HUES64 (cell line): ENCODE data around the gene KRTAP10-11.
"Not testable (repeated sequence)": the region's sequence is repeated elsewhere in the genome, so short reads cannot be mapped to it uniquely, and the experiment has no call there.

Source experiments
- H3K27ac ChIP-seq: 2 replicates; pipeline ENCODE4 v1.7.0; 2013; ENCODE audit warnings: low read depth, low read length, inconsistent platforms
- H3K27me3 ChIP-seq: 2 replicates; pipeline ENCODE4 v1.6.1; 2013; ENCODE audit warnings: mild to moderate bottlenecking, low read length; ENCODE audit not compliant: insufficient read depth
- H3K36me3 ChIP-seq: 2 replicates; pipeline ENCODE4 v1.6.1; 2013; ENCODE audit warnings: mild to moderate bottlenecking, low read length; ENCODE audit not compliant: insufficient read depth
- H3K4me1 ChIP-seq: 2 replicates; pipeline ENCODE4 v1.6.1; 2013; ENCODE audit warnings: mild to moderate bottlenecking, low read length, moderate library complexity; ENCODE audit not compliant: insufficient read depth
- H3K4me3 ChIP-seq: 2 replicates; pipeline ENCODE4 v1.5.1; 2013; ENCODE audit warnings: mild to moderate bottlenecking, low read length, moderate library complexity
- H3K9ac ChIP-seq: 2 replicates; pipeline ENCODE4 v1.6.1; 2013; ENCODE audit warnings: mild to moderate bottlenecking, low read depth, low read length
- H3K9me3 ChIP-seq: 2 replicates; pipeline ENCODE4 v1.6.1; 2013; ENCODE audit warnings: low read depth, low read length; ENCODE audit not compliant: insufficient read depth
- WGBS: fragments of 150-250, 120-280 bp; methylation state at CpG from one replicate; pipeline ENCODE4 v1.1.7; 2013; ENCODE audit warnings: missing lambda C conversion rate; 5-methylcytosine and 5-hydroxymethylcytosine counted together

Gene KRTAP10-11

DNA sequence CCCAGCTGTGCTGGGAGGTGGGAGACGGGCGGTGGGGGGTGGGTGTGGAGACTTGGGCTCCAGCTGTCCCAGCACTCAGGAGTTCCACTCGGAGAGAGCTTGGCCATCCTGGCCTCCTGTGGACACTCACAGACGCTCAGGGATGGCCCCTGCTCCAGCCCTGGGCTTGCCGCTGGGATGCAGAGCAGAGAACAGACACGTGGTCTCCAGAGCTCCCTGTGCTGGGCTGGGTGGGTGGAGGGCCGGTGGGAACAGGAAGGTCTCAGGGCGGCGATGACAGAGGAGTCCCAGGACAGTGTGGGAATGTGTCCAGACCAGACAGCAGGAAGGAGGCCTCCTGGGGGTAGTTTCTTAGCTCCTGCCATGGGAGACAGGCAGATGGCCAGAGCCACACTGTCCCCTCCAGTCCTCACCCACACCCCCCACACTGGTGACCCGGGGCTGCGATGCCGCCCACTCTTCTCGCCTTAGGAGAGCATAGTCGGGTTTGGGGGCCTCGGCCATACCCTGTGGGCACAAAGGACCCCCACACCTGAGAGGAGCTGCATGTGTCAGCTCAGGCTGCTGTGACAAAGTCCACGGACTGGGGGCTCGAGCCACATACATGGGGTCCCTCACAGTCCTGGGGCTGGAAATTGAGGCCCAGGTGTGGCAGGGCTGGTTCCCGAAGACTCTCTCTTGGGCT, 17.4 kb upstream of the KRTAP10-11 start:
- Histone ChIP-seq H3K27ac (no peak overlapping the region), H3K9me3 (peaks cover 22% of the 10 kb centered on the region), H3K27me3 (no peaks in the 10 kb centered on the region), H3K9ac (no peak overlapping the region), H3K4me3 (no peak overlapping the region), H3K36me3 (no peaks in the 10 kb centered on the region), H3K4me1 (no peaks in the 10 kb centered on the region)
- 91% methylated on average over 18 of the region's 18 CpGs for WGBS

DNA sequence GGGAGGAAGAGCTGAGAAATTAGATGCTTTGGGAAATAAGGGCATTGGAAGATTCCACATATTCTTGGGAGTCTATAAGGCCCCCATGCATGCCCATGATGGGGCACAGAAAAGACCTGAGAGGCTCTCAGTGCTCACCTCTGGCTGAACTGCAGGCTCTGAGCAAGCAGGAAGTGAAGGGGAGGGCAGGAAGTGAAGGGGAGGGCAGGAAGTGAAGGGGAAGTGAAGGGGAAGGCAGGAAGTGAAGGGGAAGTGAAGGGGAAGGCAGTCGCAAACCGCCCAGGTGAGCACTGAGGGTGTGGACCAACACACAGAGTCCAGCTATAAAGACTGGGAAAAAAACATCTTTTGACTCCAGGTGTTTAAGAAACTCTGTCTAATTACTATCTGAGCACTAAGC, 15.8 kb upstream of the KRTAP10-11 start:
- WGBS, result 92% methylated on average over 2 of the region's 2 CpGs
- H3K27me3 ChIP-seq, result no peaks in the 10 kb centered on the region
- no peak overlapping the region for H3K9ac ChIP-seq
- no peaks in the 10 kb centered on the region for H3K36me3 ChIP-seq
- 0 out of 2 replicates have a peak, but pooled peaks cover 8% of the 10 kb centered on the region for H3K9me3 ChIP-seq
- H3K4me1 ChIP-seq, result no peaks in the 10 kb centered on the region
- H3K4me3 ChIP-seq, result no peak overlapping the region
- H3K27ac ChIP-seq, result no peak overlapping the region

DNA sequence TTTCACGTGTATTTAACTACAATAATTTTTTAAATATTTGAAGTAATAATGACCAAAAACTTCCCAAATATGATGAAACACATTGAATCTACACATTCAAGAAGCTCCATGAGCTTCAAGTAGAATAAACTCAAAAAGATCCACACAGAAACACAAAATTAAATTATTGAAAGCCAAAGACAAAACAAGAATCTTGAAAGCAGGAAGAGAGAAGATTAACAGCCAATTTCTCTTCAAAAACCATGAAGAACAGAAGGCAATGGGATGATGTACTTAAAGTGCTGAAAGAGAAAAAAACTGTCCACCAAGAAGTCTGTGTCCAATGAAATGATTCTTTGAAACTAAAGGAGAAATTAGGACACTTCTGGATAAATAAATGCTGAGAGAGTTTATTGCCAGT, 14.1 kb upstream of the KRTAP10-11 start:
- H3K27me3 ChIP-seq, result no peaks in the 10 kb centered on the region
- 0 out of 2 replicates have a peak, but pooled peaks cover 8% of the 10 kb centered on the region for H3K9me3 ChIP-seq
- no peak overlapping the region for H3K9ac ChIP-seq
- no peaks in the 10 kb centered on the region for H3K4me1 ChIP-seq
- no peaks in the 10 kb centered on the region for H3K36me3 ChIP-seq
- WGBS, result no CpG with 5 or more reads among the region's 1 CpG
- H3K27ac ChIP-seq, result no peak overlapping the region
- H3K4me3 ChIP-seq, result no peak overlapping the region

DNA sequence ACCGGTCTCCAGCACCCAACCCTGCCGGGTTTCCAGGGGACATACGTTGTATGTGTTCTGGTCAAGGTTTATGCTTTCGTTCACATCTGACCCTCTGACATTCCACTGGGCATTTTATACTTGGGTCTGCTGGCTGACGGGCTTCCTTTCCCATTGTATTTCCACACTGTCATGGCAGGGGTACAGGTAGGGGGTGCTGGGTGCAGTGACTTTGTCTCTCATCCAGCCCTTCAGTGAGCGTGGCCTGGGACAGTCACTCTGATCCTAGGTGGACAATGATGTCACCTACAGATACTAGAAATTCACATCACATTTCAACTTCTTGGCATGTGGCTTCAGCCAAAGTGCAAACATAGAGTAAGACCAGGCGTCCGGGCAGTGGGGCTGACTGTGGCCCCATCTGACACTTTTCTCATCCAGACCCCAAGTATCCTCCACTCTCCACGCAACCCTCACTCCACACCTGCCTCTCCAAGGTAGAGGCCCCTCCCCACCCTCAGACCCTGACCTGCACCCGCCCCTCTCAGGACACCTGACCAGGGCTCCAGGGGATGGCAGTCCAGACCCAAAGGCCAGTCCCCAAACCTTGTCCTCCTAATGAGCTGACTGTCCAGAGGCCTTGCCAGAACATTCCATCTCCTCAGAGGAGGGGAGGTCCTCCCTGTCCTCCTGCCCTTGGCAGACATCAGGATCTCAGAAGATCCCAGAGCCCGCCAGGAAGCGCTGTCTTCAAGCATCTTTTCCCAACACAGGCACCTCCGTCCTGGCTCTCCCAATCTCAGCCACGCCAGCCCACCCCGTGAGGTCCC, 9.8 kb upstream of the KRTAP10-11 start:
- Histone ChIP-seq H3K9me3 (0 out of 2 replicates have a peak, but pooled peaks cover 8% of the 10 kb centered on the region), H3K9ac (no peak overlapping the region), H3K4me3 (no peak overlapping the region), H3K4me1 (no peaks in the 10 kb centered on the region), H3K36me3 (no peaks in the 10 kb centered on the region), H3K27me3 (no peaks in the 10 kb centered on the region), H3K27ac (no peak overlapping the region)
- WGBS, result 90% methylated on average over 15 of the region's 15 CpGs

DNA sequence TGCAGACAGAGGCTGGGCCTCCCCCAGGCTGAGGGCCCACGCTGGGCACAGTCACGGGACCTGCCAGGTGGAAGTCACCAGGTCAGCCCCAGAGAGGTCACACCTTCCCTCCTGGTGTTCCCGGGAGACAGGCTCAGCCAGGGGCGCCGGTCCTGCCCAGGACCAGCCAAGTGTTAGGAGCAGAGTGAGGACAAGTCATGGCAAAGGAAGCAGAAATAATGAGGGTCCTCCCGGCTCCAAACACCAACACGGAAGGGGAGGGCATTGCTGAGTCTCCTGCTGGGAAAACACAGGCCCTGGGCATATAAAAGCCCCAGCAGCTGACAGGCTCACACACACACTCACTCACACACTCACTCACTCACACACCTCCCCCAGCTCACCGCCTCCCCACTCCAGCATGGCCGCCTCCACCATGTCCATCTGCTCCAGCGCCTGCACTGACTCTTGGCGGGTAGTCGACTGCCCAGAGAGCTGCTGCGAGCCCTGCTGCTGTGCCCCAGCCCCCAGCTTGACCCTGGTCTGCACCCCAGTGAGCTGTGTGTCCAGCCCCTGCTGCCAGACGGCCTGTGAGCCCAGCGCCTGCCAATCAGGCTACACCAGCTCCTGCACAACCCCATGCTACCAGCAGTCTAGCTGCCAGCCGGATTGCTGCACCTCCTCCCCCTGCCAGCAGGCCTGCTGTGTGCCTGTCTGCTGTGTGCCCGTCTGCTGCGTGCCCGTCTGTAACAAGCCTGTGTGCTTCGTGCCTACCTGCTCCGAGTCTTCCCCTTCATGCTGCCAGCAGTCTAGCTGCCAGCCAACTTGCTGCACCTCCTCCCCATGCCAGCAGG, 9.0 kb upstream of the KRTAP10-11 start, which contains the start of gene KRTAP10-10:
Gene KRTAP10-10, plus strand, starts transcription at position 339 of the 833 bp plus-strand sequence. Its CDS starts 62 bp downstream, at position 401.
- H3K9ac ChIP-seq, result no peak within 1 kb of the TSS
- no peak within 1 kb of the TSS for H3K4me3 ChIP-seq
- no peaks in the 10 kb centered on the region for H3K4me1 ChIP-seq
- no peaks in the 10 kb centered on the region for H3K36me3 ChIP-seq
- WGBS, result 71% methylated on average over 21 of the region's 21 CpGs
- 0 out of 2 replicates have a peak, but pooled peaks cover 2% of the 10 kb centered on the region for H3K9me3 ChIP-seq
- no peak within 1 kb of the TSS for H3K27ac ChIP-seq
- H3K27me3 ChIP-seq, result no peaks in the 10 kb centered on the region

DNA sequence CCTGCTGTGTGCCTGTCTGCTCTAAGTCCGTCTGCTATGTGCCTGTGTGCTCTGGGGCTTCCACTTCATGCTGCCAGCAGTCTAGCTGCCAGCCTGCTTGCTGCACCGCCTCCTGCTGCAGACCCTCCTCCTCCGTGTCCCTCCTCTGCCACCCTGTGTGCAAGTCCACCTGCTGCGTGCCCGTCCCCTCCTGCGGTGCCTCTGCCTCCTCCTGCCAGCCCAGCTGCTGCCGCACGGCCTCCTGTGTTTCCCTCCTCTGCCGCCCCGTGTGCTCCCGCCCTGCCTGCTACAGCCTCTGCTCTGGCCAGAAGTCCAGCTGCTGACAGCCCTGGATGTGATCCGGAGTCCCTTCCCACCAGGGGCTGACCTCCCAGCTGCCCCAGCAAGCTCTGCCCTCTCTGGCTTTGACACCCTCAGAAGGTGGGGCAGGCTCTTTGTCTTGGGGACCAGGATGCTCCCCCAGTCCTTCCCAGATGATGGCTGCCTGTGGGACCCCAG, 8.3 kb upstream of the KRTAP10-11 start:
- H3K27me3 ChIP-seq, H3K4me1 ChIP-seq, H3K4me3 ChIP-seq, H3K9ac ChIP-seq, H3K27ac ChIP-seq, H3K36me3 ChIP-seq, H3K9me3 ChIP-seq: not testable (repeated sequence)
- 84% methylated on average over 6 of the region's 12 CpGs for WGBS

DNA sequence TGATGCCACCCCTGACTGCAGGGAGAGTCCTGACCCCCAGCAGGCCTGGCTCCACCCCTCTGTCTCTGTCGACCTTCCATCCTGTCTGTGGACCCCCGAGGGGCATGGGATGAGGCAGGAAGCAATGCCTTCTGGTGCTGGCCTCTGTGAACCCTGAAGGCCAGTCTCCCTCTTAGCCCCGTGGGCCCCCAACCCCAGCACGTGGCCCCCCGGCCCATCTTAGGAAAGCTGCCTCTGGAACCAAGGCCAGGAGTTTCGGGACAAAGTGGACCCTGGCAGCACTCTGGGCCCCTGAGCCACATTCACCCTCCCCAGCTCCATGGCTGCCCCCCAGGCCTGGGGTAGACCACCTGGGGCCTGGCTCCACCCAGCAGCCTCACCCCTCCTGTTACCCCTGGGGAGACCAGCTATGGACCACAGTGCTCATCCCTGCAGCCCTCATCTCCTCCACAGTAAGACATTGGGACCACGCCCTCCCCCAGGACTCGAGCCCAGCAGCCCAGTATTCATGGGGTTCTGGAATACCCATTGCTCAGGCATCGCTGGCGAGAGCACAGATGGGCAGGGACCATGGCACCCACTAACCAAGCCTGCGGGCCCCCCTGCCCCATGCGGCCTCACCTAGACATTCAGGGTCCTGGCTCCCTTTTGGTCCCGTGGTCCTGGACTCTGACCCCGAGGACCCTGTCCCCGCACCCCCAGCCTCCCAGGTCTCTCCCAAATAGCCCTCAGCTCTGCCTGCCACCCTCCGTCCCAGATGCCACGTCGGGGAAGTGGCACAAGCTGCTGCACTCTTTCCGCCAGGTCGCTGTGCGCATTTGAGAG, 7.5 kb upstream of the KRTAP10-11 start:
- not testable (repeated sequence) for H3K36me3 ChIP-seq

DNA sequence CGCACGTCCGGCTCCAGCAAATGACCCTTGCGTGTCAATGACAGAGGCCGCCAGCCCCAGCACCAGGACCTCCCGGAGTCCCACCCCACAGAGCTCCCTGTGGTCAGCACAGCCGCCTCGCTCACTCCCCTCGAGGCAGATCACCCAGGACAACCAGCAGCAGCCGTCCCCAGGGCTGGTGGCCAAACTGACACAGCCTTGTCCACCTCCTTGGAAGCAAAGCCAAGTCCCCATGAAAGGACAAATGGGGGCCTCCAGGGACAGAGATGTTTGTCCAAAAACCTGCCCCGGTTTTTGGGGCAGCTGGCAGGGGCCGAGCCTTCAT, 6.9 kb upstream of the KRTAP10-11 start:
- Histone ChIP-seq H3K36me3 (no peaks in the 10 kb centered on the region), H3K4me1 (no peaks in the 10 kb centered on the region)
- 95% methylated on average over 12 of the region's 12 CpGs for WGBS

More for the DNA sequence above, 7.5 kb upstream of the KRTAP10-11 start:
- H3K4me3 ChIP-seq, H3K27me3 ChIP-seq, H3K9me3 ChIP-seq, H3K27ac ChIP-seq, H3K4me1 ChIP-seq, H3K9ac ChIP-seq: not testable (repeated sequence)
- WGBS, result 95% methylated on average over 19 of the region's 21 CpGs

DNA sequence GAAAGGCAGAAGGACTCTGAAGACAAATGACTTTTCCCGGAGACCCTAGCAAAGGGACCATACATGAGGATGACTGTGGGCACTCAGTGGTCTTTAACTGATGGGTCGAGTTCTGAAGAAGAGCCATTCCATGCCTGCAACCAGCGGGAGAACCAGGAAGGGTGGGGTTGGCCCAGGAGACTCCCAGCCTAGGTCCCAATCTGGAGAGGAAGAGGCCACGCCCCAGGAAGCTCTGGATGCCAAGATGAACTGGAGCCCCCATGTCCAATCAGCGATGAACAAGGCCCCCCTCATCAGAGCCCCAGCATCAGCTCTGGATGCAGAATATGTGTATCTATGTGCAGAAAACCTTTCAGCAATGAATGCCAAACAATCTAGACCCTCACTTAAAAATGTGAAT, 5.5 kb upstream of the KRTAP10-11 start:
- H3K27me3 ChIP-seq, result no peaks in the 10 kb centered on the region
- no peaks in the 10 kb centered on the region for H3K36me3 ChIP-seq
- H3K27ac ChIP-seq, result no peak overlapping the region
- WGBS, result 94% methylated on average over 5 of the region's 5 CpGs
- H3K9ac ChIP-seq, result no peak overlapping the region
- peaks cover 17% of the 10 kb centered on the region for H3K9me3 ChIP-seq
- H3K4me1 ChIP-seq, result no peaks in the 10 kb centered on the region
- no peak overlapping the region for H3K4me3 ChIP-seq

More for the DNA sequence above, 6.9 kb upstream of the KRTAP10-11 start:
- Histone ChIP-seq H3K9me3 (peaks cover 7% of the 10 kb centered on the region), H3K27me3 (no peaks in the 10 kb centered on the region), H3K27ac (no peak overlapping the region), H3K9ac (no peak overlapping the region), H3K4me3 (no peak overlapping the region)

DNA sequence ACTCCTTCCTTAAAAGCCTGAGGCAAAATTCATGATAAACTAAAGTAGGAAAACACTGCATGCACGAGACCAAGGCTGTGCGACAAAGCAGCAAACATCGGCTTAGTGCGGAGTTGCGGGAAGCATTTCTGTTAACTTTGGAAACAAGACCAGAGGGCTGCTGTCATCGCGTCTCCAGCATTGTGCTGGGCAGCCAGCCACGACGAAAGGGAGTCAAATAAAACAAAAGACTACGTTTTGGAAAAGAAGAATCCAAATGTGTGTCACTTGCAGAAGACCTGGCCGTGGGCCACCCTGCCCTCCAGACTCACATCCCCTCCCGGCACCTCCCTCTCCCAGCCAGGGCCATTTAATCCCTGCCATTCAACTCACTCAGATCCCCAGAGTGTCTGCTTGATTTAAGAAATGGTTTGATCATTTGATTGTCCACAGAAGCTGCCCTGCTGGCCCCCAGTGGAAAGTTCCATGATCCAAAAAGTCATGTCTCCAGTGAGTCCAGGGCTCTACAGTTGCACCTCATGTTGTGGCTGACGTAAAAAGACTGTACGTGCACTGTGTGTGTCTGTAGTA, 2.4 kb upstream of the KRTAP10-11 start:
- no peak overlapping the region for H3K4me3 ChIP-seq
- peaks cover 17% of the 10 kb centered on the region for H3K9me3 ChIP-seq
- H3K27me3 ChIP-seq, result no peaks in the 10 kb centered on the region

More for the DNA sequence above, 2.4 kb upstream of the KRTAP10-11 start:
- Histone ChIP-seq H3K36me3 (no peaks in the 10 kb centered on the region), H3K4me1 (no peaks in the 10 kb centered on the region), H3K9ac (no peak overlapping the region), H3K27ac (no peak overlapping the region)
- 91% methylated on average over 14 of the region's 14 CpGs for WGBS
